Type B pancreatic cell (in vitro differentiated cells): ENCODE measurements around the gene RPL13A. TPM values are rescaled to one million over a fixed set of nuclear protein-coding genes. Genes with fewer than 3 reads are reported as not detected.
"Not testable (repeated sequence)": the region's sequence is repeated elsewhere in the genome, so short reads cannot be mapped to it uniquely, and the experiment has no call there.

ENCODE experiments used
- DNase-seq: peaks from one replicate; pipeline ENCODE4 v3.0.0; 2021; ENCODE audit warnings: mixed read lengths; ENCODE audit not compliant: unreplicated experiment; ENCODE audit errors: extremely low spot score
- H3K27ac Mint-ChIP-seq: 2 replicates; pipeline ENCODE4 v1.8.0; 2021; ENCODE audit warnings: mild to moderate bottlenecking, mixed read lengths
- H3K27me3 Mint-ChIP-seq: 2 replicates; pipeline ENCODE4 v1.8.0; 2021; ENCODE audit warnings: mixed read lengths
- H3K36me3 Mint-ChIP-seq: 2 replicates; pipeline ENCODE4 v1.8.0; 2021; ENCODE audit warnings: mixed read lengths
- H3K4me1 Mint-ChIP-seq: one replicate; pipeline ENCODE4 v1.8.0; 2021; ENCODE audit warnings: mixed read lengths; ENCODE audit not compliant: unreplicated experiment
- H3K4me3 Mint-ChIP-seq: 2 replicates; pipeline ENCODE4 v1.8.0; 2021; ENCODE audit warnings: mild to moderate bottlenecking, mixed read lengths
- H3K9me3 Mint-ChIP-seq: 2 replicates; pipeline ENCODE4 v1.8.0; 2021; ENCODE audit warnings: mixed read lengths
- total RNA-seq: library from RNA; stranded (reverse); gene quantifications from 2 replicates; pipeline ENCODE4 v1.2.1, GENCODE V29; 2021; ENCODE audit warnings: low replicate concordance
- TF ChIP-seq, protein P1 (sequence below): fragments of 200-600 bp; sonication (generic); conservative IDR thresholded peaks from 2 replicates; pipeline ENCODE4 v1.5.0; 2021; ENCODE audit warnings: antibody characterized with exemption, mild to moderate bottlenecking

RPL13A gene
- total RNA-seq, 1 donor from 2014 or later = 3,274 TPM

- H3K9me3 Mint-ChIP-seq = no peaks in the 10 kb centered on the region
- H3K4me3 Mint-ChIP-seq = peak overlapping the region; percentile 88
- peaks cover 57% of the 10 kb centered on the region for H3K27me3 Mint-ChIP-seq
- H3K4me1 Mint-ChIP-seq = peaks cover 15% of the 10 kb centered on the region
- no peaks in the 10 kb centered on the region for H3K36me3 Mint-ChIP-seq
- DNase-seq = no peak
- TF ChIP-seq, protein P1, sequence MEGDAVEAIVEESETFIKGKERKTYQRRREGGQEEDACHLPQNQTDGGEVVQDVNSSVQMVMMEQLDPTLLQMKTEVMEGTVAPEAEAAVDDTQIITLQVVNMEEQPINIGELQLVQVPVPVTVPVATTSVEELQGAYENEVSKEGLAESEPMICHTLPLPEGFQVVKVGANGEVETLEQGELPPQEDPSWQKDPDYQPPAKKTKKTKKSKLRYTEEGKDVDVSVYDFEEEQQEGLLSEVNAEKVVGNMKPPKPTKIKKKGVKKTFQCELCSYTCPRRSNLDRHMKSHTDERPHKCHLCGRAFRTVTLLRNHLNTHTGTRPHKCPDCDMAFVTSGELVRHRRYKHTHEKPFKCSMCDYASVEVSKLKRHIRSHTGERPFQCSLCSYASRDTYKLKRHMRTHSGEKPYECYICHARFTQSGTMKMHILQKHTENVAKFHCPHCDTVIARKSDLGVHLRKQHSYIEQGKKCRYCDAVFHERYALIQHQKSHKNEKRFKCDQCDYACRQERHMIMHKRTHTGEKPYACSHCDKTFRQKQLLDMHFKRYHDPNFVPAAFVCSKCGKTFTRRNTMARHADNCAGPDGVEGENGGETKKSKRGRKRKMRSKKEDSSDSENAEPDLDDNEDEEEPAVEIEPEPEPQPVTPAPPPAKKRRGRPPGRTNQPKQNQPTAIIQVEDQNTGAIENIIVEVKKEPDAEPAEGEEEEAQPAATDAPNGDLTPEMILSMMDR = no peak
- H3K27ac Mint-ChIP-seq = peak overlapping the region; percentile 29
Measured at GRCh38 chr19:49441960-49442350, 45.5 kb upstream of the RPL13A start.

- no peak overlapping the region for H3K27ac Mint-ChIP-seq
- H3K4me1 Mint-ChIP-seq = peaks cover 15% of the 10 kb centered on the region
- H3K36me3 Mint-ChIP-seq = no peaks in the 10 kb centered on the region
- H3K4me3 Mint-ChIP-seq = peak overlapping the region; percentile 88
- TF ChIP-seq, protein P1 = no peak
- no peak for DNase-seq
- H3K9me3 Mint-ChIP-seq = no peaks in the 10 kb centered on the region
- peaks cover 53% of the 10 kb centered on the region for H3K27me3 Mint-ChIP-seq
Measured at GRCh38 chr19:49442354-49442753, 45.1 kb upstream of the RPL13A start.

- TF ChIP-seq, protein P1 = no peak
- Mint-ChIP-seq H3K27me3 (peaks cover 48% of the 10 kb centered on the region), H3K4me3 (peak overlapping the region; percentile 88), H3K36me3 (no peaks in the 10 kb centered on the region), H3K27ac (peak overlapping the region; percentile 70), H3K4me1 (peaks cover 15% of the 10 kb centered on the region), H3K9me3 (no peaks in the 10 kb centered on the region)
- DNase-seq = peak; percentile 87
Measured at GRCh38 chr19:49442771-49443365, 44.5 kb upstream of the RPL13A start.

- H3K36me3 Mint-ChIP-seq = peaks cover 5% of the 10 kb centered on the region
- H3K27me3 Mint-ChIP-seq = peaks cover 41% of the 10 kb centered on the region
- DNase-seq = peak; percentile 95
- H3K4me1 Mint-ChIP-seq = peaks cover 15% of the 10 kb centered on the region
- TF ChIP-seq, protein P1 = peak; percentile 92
- peak overlapping the region; percentile 70 for H3K27ac Mint-ChIP-seq
- H3K9me3 Mint-ChIP-seq = no peaks in the 10 kb centered on the region
- peak overlapping the region; percentile 88 for H3K4me3 Mint-ChIP-seq
Measured at GRCh38 chr19:49443366-49444099, 43.9 kb upstream of the RPL13A start.

GRCh38 chr19:49444100-49444700 is 43.2 kb upstream of the RPL13A start:
- Mint-ChIP-seq H3K4me3 (peak overlapping the region; percentile 88), H3K27me3 (peaks cover 35% of the 10 kb centered on the region), H3K27ac (peak overlapping the region; percentile 70), H3K4me1 (peaks cover 15% of the 10 kb centered on the region)
- H3K36me3 Mint-ChIP-seq, DNase-seq, H3K9me3 Mint-ChIP-seq: not testable (repeated sequence)

DNA sequence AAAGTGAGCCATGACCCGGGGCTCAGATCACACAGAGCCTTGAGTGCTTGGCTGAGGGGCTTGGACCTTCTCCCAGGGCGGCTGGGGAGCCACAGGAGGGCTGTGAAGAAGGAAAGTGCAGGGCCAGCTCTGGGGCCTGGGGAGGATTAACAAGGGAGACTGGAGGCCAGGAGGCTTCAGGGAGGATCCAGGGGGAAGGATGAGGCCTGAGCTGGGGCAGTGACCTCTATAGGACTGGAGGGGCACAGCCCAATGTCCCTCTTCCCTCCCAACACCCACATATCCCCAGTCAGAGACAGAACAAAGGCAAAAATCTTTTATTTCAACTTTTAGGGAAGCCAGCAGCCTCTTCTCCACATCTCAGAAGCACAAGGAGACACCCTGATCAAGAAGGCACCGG is 41.4 kb upstream of the RPL13A start:
- Mint-ChIP-seq H3K36me3 (peaks cover 7% of the 10 kb centered on the region), H3K27ac (no peak overlapping the region), H3K4me1 (peaks cover 17% of the 10 kb centered on the region), H3K4me3 (no peak overlapping the region), H3K27me3 (peaks cover 17% of the 10 kb centered on the region), H3K9me3 (no peaks in the 10 kb centered on the region)
- DNase-seq = no peak
- TF ChIP-seq, protein P1 = no peak
